Measurements from ENCODE around the gene SLCO2A1.

Gene SLCO2A1

DNA sequence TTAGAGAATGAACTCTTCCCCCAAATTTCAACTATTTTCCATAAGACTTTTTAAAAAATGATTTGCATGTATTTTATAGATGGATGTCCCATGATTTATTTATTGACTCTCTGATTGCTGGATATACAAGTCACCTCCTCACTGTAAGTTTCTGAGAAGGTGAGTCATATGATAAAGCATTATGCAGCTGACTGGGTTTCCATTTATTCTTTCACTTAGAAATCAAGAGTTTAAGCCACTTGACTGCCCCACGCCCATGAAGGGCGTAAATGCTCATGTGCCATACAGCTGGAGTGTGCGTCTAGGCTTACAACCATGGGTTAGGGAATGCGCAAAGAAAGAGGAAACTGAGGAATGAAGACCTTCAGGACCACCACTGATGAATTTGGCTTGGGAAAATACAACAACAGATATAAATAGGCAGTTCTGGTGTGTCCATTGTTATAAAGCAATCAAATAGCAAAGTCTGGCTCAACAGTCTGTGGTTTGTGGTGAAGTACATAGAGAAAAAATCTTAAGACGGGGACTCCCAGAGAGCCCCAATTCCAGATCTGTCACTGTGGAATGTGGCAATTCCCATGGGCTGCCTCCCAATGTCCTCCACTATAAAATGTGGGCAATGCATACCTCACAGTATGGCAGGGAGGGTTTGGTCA is 20.3 kb downstream of the SLCO2A1 start:
- no peak for DNase-seq (ENCODE audit: low read depth, low spot score)
- no peak for TF ChIP-seq SUZ12 (IDR thresholded peaks at IDR 0.05; ENCODE audit: extremely low read depth, insufficient read depth, insufficient read length)
- TF ChIP-seq ZNF274 (IDR thresholded peaks at IDR 0.05; ENCODE audit: low read depth, low read length), result no peak
- TF ChIP-seq YY1 (IDR thresholded peaks at IDR 0.05; ENCODE audit: insufficient read depth, insufficient read length), result no peak

GRCh38 chr3:134008630-134009156 is 21.0 kb downstream of the SLCO2A1 start:
- H3K27me3 ChIP-seq (ENCODE audit: insufficient read depth, insufficient read length), result no peaks in the 10 kb centered on the region
- H3K9ac ChIP-seq (ENCODE audit: insufficient read length, low read depth), result no peak overlapping the region
- no peak for DNase-seq (ENCODE audit: low read depth, low spot score)
- H3K36me3 ChIP-seq (ENCODE audit: insufficient read depth, insufficient read length, low read length), result no peaks in the 10 kb centered on the region
- no peak for TF ChIP-seq YY1 (IDR thresholded peaks at IDR 0.05; ENCODE audit: insufficient read depth, insufficient read length)
- no peaks in the 10 kb centered on the region for H3K4me1 ChIP-seq (ENCODE audit: insufficient read depth, insufficient read length)
- H3K4me3 ChIP-seq (ENCODE audit: insufficient read length, low read depth), result no peak overlapping the region
- H3K9me3 ChIP-seq (ENCODE audit: insufficient read depth, low read length), result peaks cover 13% of the 10 kb centered on the region; the same call in 1 of the 2 replicates

More for the DNA sequence above, 20.3 kb downstream of the SLCO2A1 start:
- Histone ChIP-seq H3K36me3 (ENCODE audit: insufficient read depth, insufficient read length, low read length) (no peaks in the 10 kb centered on the region), H3K4me1 (ENCODE audit: insufficient read depth, insufficient read length) (no peaks in the 10 kb centered on the region), H3K9ac (ENCODE audit: insufficient read length, low read depth) (no peak overlapping the region), H3K9me3 (ENCODE audit: insufficient read depth, low read length) (peaks cover 12% of the 10 kb centered on the region; the same call in 1 of the 2 replicates), H3K4me3 (ENCODE audit: insufficient read length, low read depth) (no peak overlapping the region), H3K27me3 (ENCODE audit: insufficient read depth, insufficient read length) (no peaks in the 10 kb centered on the region)

- DNase-seq (ENCODE audit: low read depth, low spot score), result no peak
- TF ChIP-seq YY1 (IDR thresholded peaks at IDR 0.05; ENCODE audit: insufficient read depth, insufficient read length) (no peak), SUZ12 (IDR thresholded peaks at IDR 0.05; ENCODE audit: extremely low read depth, insufficient read depth, insufficient read length) (no peak), ZNF274 (IDR thresholded peaks at IDR 0.05; ENCODE audit: low read depth, low read length) (no peak)
- no peaks in the 10 kb centered on the region for H3K36me3 ChIP-seq (ENCODE audit: insufficient read depth, insufficient read length, low read length)
- H3K9me3 ChIP-seq (ENCODE audit: insufficient read depth, low read length), result peaks cover 13% of the 10 kb centered on the region; the same call in 1 of the 2 replicates
- H3K9ac ChIP-seq (ENCODE audit: insufficient read length, low read depth), result no peak overlapping the region
- no peaks in the 10 kb centered on the region for H3K27me3 ChIP-seq (ENCODE audit: insufficient read depth, insufficient read length)
- H3K4me3 ChIP-seq (ENCODE audit: insufficient read length, low read depth), result no peak overlapping the region
- no peaks in the 10 kb centered on the region for H3K4me1 ChIP-seq (ENCODE audit: insufficient read depth, insufficient read length)
These were observed 21.9 kb downstream of the SLCO2A1 start for GRCh38 chr3:134007819-134008218.

DNA sequence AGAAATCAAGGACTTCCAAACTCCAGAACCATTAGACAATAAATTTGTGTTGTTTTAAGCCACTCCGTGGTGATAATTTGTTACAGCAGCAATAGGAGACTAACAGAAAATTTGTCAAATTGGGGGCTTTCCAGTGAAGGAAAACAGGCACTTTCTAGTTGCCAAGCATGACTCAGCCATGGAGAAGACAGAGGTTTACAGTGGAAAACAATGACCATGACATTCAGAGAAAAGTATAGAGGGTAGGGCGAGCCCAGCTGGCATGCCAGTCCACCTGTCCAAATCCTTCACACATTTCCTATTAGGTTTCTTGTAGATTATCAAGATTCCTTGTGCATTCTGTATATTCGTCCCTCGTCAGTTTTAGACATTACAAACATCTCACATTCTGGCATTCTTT is 24.9 kb downstream of the SLCO2A1 start:
- Histone ChIP-seq H3K36me3 (ENCODE audit: insufficient read depth, insufficient read length, low read length) (no peaks in the 10 kb centered on the region), H3K4me1 (ENCODE audit: insufficient read depth, insufficient read length) (no peaks in the 10 kb centered on the region), H3K4me3 (ENCODE audit: insufficient read length, low read depth) (no peak overlapping the region), H3K27me3 (ENCODE audit: insufficient read depth, insufficient read length) (peaks cover 22% of the 10 kb centered on the region), H3K9ac (ENCODE audit: insufficient read length, low read depth) (no peak overlapping the region), H3K9me3 (ENCODE audit: insufficient read depth, low read length) (peaks cover 13% of the 10 kb centered on the region; the same call in 1 of the 2 replicates)
- TF ChIP-seq ZNF274 (IDR thresholded peaks at IDR 0.05; ENCODE audit: low read depth, low read length), result no peak
- no peak for TF ChIP-seq YY1 (IDR thresholded peaks at IDR 0.05; ENCODE audit: insufficient read depth, insufficient read length)
- no peak for TF ChIP-seq SUZ12 (IDR thresholded peaks at IDR 0.05; ENCODE audit: extremely low read depth, insufficient read depth, insufficient read length)
- DNase-seq (ENCODE audit: low read depth, low spot score), result no peak

DNA sequence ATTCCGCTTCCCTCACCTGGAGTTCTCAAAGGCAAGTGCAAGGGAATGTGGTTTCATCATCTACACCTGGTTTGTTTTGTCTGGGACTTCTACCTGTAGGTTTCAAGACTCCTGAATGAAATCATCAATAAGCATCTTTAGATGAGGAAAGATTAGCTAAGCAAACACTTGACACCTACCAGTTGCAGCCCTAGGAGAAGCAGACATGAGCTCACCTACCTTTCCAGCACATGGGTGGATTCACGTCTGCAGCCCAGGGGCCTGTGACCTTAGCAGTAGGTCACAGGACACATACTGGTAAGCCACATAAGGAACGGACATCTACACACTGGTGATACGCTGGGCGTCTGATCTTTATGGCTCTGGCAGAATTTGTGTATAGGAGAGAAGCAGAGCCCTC is 26.7 kb downstream of the SLCO2A1 start:
- peaks cover 13% of the 10 kb centered on the region; the same call in 1 of the 2 replicates for H3K9me3 ChIP-seq (ENCODE audit: insufficient read depth, low read length)
- DNase-seq (ENCODE audit: low read depth, low spot score), result no peak
- H3K4me1 ChIP-seq (ENCODE audit: insufficient read depth, insufficient read length), result no peaks in the 10 kb centered on the region
- peaks cover 40% of the 10 kb centered on the region for H3K27me3 ChIP-seq (ENCODE audit: insufficient read depth, insufficient read length)
- TF ChIP-seq YY1 (IDR thresholded peaks at IDR 0.05; ENCODE audit: insufficient read depth, insufficient read length) (no peak), SUZ12 (IDR thresholded peaks at IDR 0.05; ENCODE audit: extremely low read depth, insufficient read depth, insufficient read length) (no peak), ZNF274 (IDR thresholded peaks at IDR 0.05; ENCODE audit: low read depth, low read length) (no peak)
- no peak overlapping the region for H3K4me3 ChIP-seq (ENCODE audit: insufficient read length, low read depth)
- H3K36me3 ChIP-seq (ENCODE audit: insufficient read depth, insufficient read length, low read length), result no peaks in the 10 kb centered on the region
- H3K9ac ChIP-seq (ENCODE audit: insufficient read length, low read depth), result no peak overlapping the region

DNA sequence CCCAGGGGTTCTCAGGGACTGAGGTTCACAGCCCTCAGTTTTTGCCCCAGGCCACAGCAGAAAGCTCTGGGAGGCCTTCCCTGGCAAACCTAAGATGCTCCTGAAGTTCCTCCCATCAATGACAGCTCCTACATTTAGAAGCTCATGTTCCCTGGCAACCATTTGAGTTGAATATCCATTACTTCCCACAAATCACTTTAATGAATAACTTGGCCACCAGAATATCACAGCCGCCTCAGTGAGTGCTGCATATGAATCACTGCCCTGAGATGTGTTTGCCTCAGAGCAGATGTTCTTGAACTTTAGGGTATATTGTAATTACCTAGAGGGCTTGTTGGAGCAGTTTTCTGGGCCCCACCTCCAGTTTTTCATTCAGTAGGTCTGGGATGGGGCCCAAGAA is 27.4 kb downstream of the SLCO2A1 start:
- H3K9ac ChIP-seq (ENCODE audit: insufficient read length, low read depth), result no peak overlapping the region

GRCh38 chr3:134001251-134001650 is 28.5 kb downstream of the SLCO2A1 start:
- no peak overlapping the region for H3K4me3 ChIP-seq (ENCODE audit: insufficient read length, low read depth)
- H3K4me1 ChIP-seq (ENCODE audit: insufficient read depth, insufficient read length), result peaks cover 7% of the 10 kb centered on the region
- TF ChIP-seq ZNF274 (IDR thresholded peaks at IDR 0.05; ENCODE audit: low read depth, low read length) (no peak), SUZ12 (IDR thresholded peaks at IDR 0.05; ENCODE audit: extremely low read depth, insufficient read depth, insufficient read length) (no peak), YY1 (IDR thresholded peaks at IDR 0.05; ENCODE audit: insufficient read depth, insufficient read length) (no peak)
- peaks cover 58% of the 10 kb centered on the region for H3K27me3 ChIP-seq (ENCODE audit: insufficient read depth, insufficient read length)
- no peak overlapping the region for H3K9ac ChIP-seq (ENCODE audit: insufficient read length, low read depth)
- peaks cover 5% of the 10 kb centered on the region; the same call in 1 of the 2 replicates for H3K9me3 ChIP-seq (ENCODE audit: insufficient read depth, low read length)
- no peak for DNase-seq (ENCODE audit: low read depth, low spot score)
- H3K36me3 ChIP-seq (ENCODE audit: insufficient read depth, insufficient read length, low read length), result no peaks in the 10 kb centered on the region

More for the DNA sequence above, 27.4 kb downstream of the SLCO2A1 start:
- TF ChIP-seq ZNF274 (IDR thresholded peaks at IDR 0.05; ENCODE audit: low read depth, low read length), result no peak
- TF ChIP-seq YY1 (IDR thresholded peaks at IDR 0.05; ENCODE audit: insufficient read depth, insufficient read length), result no peak
- no peak for TF ChIP-seq SUZ12 (IDR thresholded peaks at IDR 0.05; ENCODE audit: extremely low read depth, insufficient read depth, insufficient read length)
- H3K36me3 ChIP-seq (ENCODE audit: insufficient read depth, insufficient read length, low read length), result no peaks in the 10 kb centered on the region
- H3K4me1 ChIP-seq (ENCODE audit: insufficient read depth, insufficient read length), result no peaks in the 10 kb centered on the region
- H3K9me3 ChIP-seq (ENCODE audit: insufficient read depth, low read length), result peaks cover 13% of the 10 kb centered on the region; the same call in 1 of the 2 replicates
- DNase-seq (ENCODE audit: low read depth, low spot score), result no peak
- H3K4me3 ChIP-seq (ENCODE audit: insufficient read length, low read depth), result no peak overlapping the region
- H3K27me3 ChIP-seq (ENCODE audit: insufficient read depth, insufficient read length), result peaks cover 48% of the 10 kb centered on the region

Measured in NT2/D1 (cell line).